Measurements from ENCODE around the gene ZSCAN25.
"Not testable (repeated sequence)": the region's sequence is repeated elsewhere in the genome, so short reads cannot be mapped to it uniquely, and the experiment has no call there.

ZSCAN25 gene

GRCh38 chr7:99637414-99637813 lies 20.7 kb downstream of the ZSCAN25 start:
- not testable (repeated sequence) for H3K9ac ChIP-seq (ENCODE audit: low read length); H3K27me3 ChIP-seq (ENCODE audit: control insufficient read depth, insufficient read depth, low read length); H3K4me3 ChIP-seq (ENCODE audit: low read length); H3K4me1 ChIP-seq (ENCODE audit: control insufficient read depth, insufficient read depth, low read length); H3K36me3 ChIP-seq (ENCODE audit: control insufficient read depth, insufficient read depth, low read length); H3K27ac ChIP-seq (ENCODE audit: low read depth, low read length)

GRCh38 chr7:99638731-99639130 lies 22.0 kb downstream of the ZSCAN25 start:
- no peaks in the 10 kb centered on the region for H3K4me1 ChIP-seq (ENCODE audit: control insufficient read depth, insufficient read depth, low read length)
- no peaks in the 10 kb centered on the region for H3K36me3 ChIP-seq (ENCODE audit: control insufficient read depth, insufficient read depth, low read length)
- H3K27ac ChIP-seq (ENCODE audit: low read depth, low read length) = no peak overlapping the region
- no peak overlapping the region for H3K9ac ChIP-seq (ENCODE audit: low read length)
- H3K4me3 ChIP-seq (ENCODE audit: low read length) = no peak overlapping the region
- H3K27me3 ChIP-seq (ENCODE audit: control insufficient read depth, insufficient read depth, low read length) = no peaks in the 10 kb centered on the region

- H3K27ac ChIP-seq (ENCODE audit: low read depth, low read length) = no peak overlapping the region
- no peaks in the 10 kb centered on the region for H3K27me3 ChIP-seq (ENCODE audit: control insufficient read depth, insufficient read depth, low read length)
- H3K4me3 ChIP-seq (ENCODE audit: low read length) = no peak overlapping the region
- H3K9ac ChIP-seq (ENCODE audit: low read length) = no peak overlapping the region
- no peaks in the 10 kb centered on the region for H3K4me1 ChIP-seq (ENCODE audit: control insufficient read depth, insufficient read depth, low read length)
- H3K36me3 ChIP-seq (ENCODE audit: control insufficient read depth, insufficient read depth, low read length) = no peaks in the 10 kb centered on the region
These were observed 22.5 kb downstream of the ZSCAN25 start for GRCh38 chr7:99639267-99639666.

- Histone ChIP-seq H3K9ac (ENCODE audit: low read length) (no peak overlapping the region), H3K27ac (ENCODE audit: low read depth, low read length) (no peak overlapping the region), H3K4me3 (ENCODE audit: low read length) (no peak overlapping the region), H3K36me3 (ENCODE audit: control insufficient read depth, insufficient read depth, low read length) (no peaks in the 10 kb centered on the region), H3K4me1 (ENCODE audit: control insufficient read depth, insufficient read depth, low read length) (no peaks in the 10 kb centered on the region), H3K27me3 (ENCODE audit: control insufficient read depth, insufficient read depth, low read length) (no peaks in the 10 kb centered on the region)
These were observed 25.3 kb downstream of the ZSCAN25 start for GRCh38 chr7:99642027-99642426.

GRCh38 chr7:99643464-99643863 lies 26.7 kb downstream of the ZSCAN25 start:
- H3K27ac ChIP-seq (ENCODE audit: low read depth, low read length) = no peak overlapping the region
- H3K4me3 ChIP-seq (ENCODE audit: low read length) = no peak overlapping the region
- no peak overlapping the region for H3K9ac ChIP-seq (ENCODE audit: low read length)
- no peaks in the 10 kb centered on the region for H3K4me1 ChIP-seq (ENCODE audit: control insufficient read depth, insufficient read depth, low read length)
- H3K27me3 ChIP-seq (ENCODE audit: control insufficient read depth, insufficient read depth, low read length) = no peaks in the 10 kb centered on the region
- no peaks in the 10 kb centered on the region for H3K36me3 ChIP-seq (ENCODE audit: control insufficient read depth, insufficient read depth, low read length)

GRCh38 chr7:99644431-99644830 lies 27.7 kb downstream of the ZSCAN25 start:
- H3K9ac ChIP-seq (ENCODE audit: low read length) = no peak overlapping the region
- H3K4me1 ChIP-seq (ENCODE audit: control insufficient read depth, insufficient read depth, low read length) = no peaks in the 10 kb centered on the region
- H3K27ac ChIP-seq (ENCODE audit: low read depth, low read length) = no peak overlapping the region
- no peak overlapping the region for H3K4me3 ChIP-seq (ENCODE audit: low read length)
- no peaks in the 10 kb centered on the region for H3K27me3 ChIP-seq (ENCODE audit: control insufficient read depth, insufficient read depth, low read length)
- H3K36me3 ChIP-seq (ENCODE audit: control insufficient read depth, insufficient read depth, low read length) = no peaks in the 10 kb centered on the region

GRCh38 chr7:99645590-99645989 lies 28.8 kb downstream of the ZSCAN25 start:
- H3K4me3 ChIP-seq (ENCODE audit: low read length) = no peak overlapping the region
- H3K36me3 ChIP-seq (ENCODE audit: control insufficient read depth, insufficient read depth, low read length) = no peaks in the 10 kb centered on the region
- H3K27ac ChIP-seq (ENCODE audit: low read depth, low read length) = no peak overlapping the region
- H3K4me1 ChIP-seq (ENCODE audit: control insufficient read depth, insufficient read depth, low read length) = no peaks in the 10 kb centered on the region
- H3K9ac ChIP-seq (ENCODE audit: low read length) = no peak overlapping the region
- H3K27me3 ChIP-seq (ENCODE audit: control insufficient read depth, insufficient read depth, low read length) = no peaks in the 10 kb centered on the region

GRCh38 chr7:99648843-99649242 lies 32.1 kb downstream of the ZSCAN25 start:
- Histone ChIP-seq H3K4me3 (ENCODE audit: low read length) (no peak overlapping the region), H3K9ac (ENCODE audit: low read length) (no peak overlapping the region), H3K36me3 (ENCODE audit: control insufficient read depth, insufficient read depth, low read length) (no peaks in the 10 kb centered on the region), H3K27ac (ENCODE audit: low read depth, low read length) (no peak overlapping the region), H3K4me1 (ENCODE audit: control insufficient read depth, insufficient read depth, low read length) (no peaks in the 10 kb centered on the region), H3K27me3 (ENCODE audit: control insufficient read depth, insufficient read depth, low read length) (no peaks in the 10 kb centered on the region)

- H3K27me3 ChIP-seq (ENCODE audit: control insufficient read depth, insufficient read depth, low read length) = no peaks in the 10 kb centered on the region
- no peaks in the 10 kb centered on the region for H3K36me3 ChIP-seq (ENCODE audit: control insufficient read depth, insufficient read depth, low read length)
- H3K27ac ChIP-seq (ENCODE audit: low read depth, low read length) = no peak overlapping the region
- H3K4me3 ChIP-seq (ENCODE audit: low read length) = no peak overlapping the region
- no peaks in the 10 kb centered on the region for H3K4me1 ChIP-seq (ENCODE audit: control insufficient read depth, insufficient read depth, low read length)
- H3K9ac ChIP-seq (ENCODE audit: low read length) = no peak overlapping the region
These were observed 34.5 kb downstream of the ZSCAN25 start for GRCh38 chr7:99651290-99651689.

GRCh38 chr7:99652671-99653070 lies 35.9 kb downstream of the ZSCAN25 start:
- Histone ChIP-seq H3K27me3 (ENCODE audit: control insufficient read depth, insufficient read depth, low read length) (no peaks in the 10 kb centered on the region), H3K27ac (ENCODE audit: low read depth, low read length) (no peak overlapping the region), H3K4me3 (ENCODE audit: low read length) (no peak overlapping the region), H3K9ac (ENCODE audit: low read length) (no peak overlapping the region), H3K36me3 (ENCODE audit: control insufficient read depth, insufficient read depth, low read length) (no peaks in the 10 kb centered on the region), H3K4me1 (ENCODE audit: control insufficient read depth, insufficient read depth, low read length) (no peaks in the 10 kb centered on the region)

- not testable (repeated sequence) for H3K4me1 ChIP-seq (ENCODE audit: control insufficient read depth, insufficient read depth, low read length); H3K9ac ChIP-seq (ENCODE audit: low read length); H3K36me3 ChIP-seq (ENCODE audit: control insufficient read depth, insufficient read depth, low read length); H3K27me3 ChIP-seq (ENCODE audit: control insufficient read depth, insufficient read depth, low read length); H3K4me3 ChIP-seq (ENCODE audit: low read length); H3K27ac ChIP-seq (ENCODE audit: low read depth, low read length)
These were observed 36.5 kb downstream of the ZSCAN25 start for GRCh38 chr7:99653269-99653668.

GRCh38 chr7:99653754-99654153 lies 37.0 kb downstream of the ZSCAN25 start:
- Histone ChIP-seq H3K27me3 (ENCODE audit: control insufficient read depth, insufficient read depth, low read length) (no peaks in the 10 kb centered on the region), H3K9ac (ENCODE audit: low read length) (no peak overlapping the region), H3K4me1 (ENCODE audit: control insufficient read depth, insufficient read depth, low read length) (no peaks in the 10 kb centered on the region), H3K4me3 (ENCODE audit: low read length) (no peak overlapping the region), H3K36me3 (ENCODE audit: control insufficient read depth, insufficient read depth, low read length) (no peaks in the 10 kb centered on the region), H3K27ac (ENCODE audit: low read depth, low read length) (no peak overlapping the region)

GRCh38 chr7:99654626-99655025 lies 37.9 kb downstream of the ZSCAN25 start:
- not testable (repeated sequence) for H3K36me3 ChIP-seq (ENCODE audit: control insufficient read depth, insufficient read depth, low read length); H3K27ac ChIP-seq (ENCODE audit: low read depth, low read length); H3K27me3 ChIP-seq (ENCODE audit: control insufficient read depth, insufficient read depth, low read length); H3K9ac ChIP-seq (ENCODE audit: low read length); H3K4me1 ChIP-seq (ENCODE audit: control insufficient read depth, insufficient read depth, low read length); H3K4me3 ChIP-seq (ENCODE audit: low read length)

- H3K9ac ChIP-seq (ENCODE audit: low read length); H3K27ac ChIP-seq (ENCODE audit: low read depth, low read length): not testable (repeated sequence)
These were observed 41.1 kb downstream of the ZSCAN25 start for GRCh38 chr7:99657879-99658278.

More at GRCh38 chr7:99657879-99658278, 41.1 kb downstream of the ZSCAN25 start:
- H3K36me3 ChIP-seq (ENCODE audit: control insufficient read depth, insufficient read depth, low read length) = peaks cover 10% of the 10 kb centered on the region
- H3K4me1 ChIP-seq (ENCODE audit: control insufficient read depth, insufficient read depth, low read length); H3K27me3 ChIP-seq (ENCODE audit: control insufficient read depth, insufficient read depth, low read length); H3K4me3 ChIP-seq (ENCODE audit: low read length): not testable (repeated sequence)
